ENCODE data around the gene TJAP1.
"Not testable (repeated sequence)": the region's sequence is repeated elsewhere in the genome, so short reads cannot be mapped to it uniquely, and the experiment has no call there.

Gene TJAP1

GRCh38 chr6:43506667-43507471 is 29.5 kb downstream of the TJAP1 start:
- peak; percentile 39 for DNase-seq

GRCh38 chr6:43508481-43509141 is 31.2 kb downstream of the TJAP1 start:
- no peak for DNase-seq

- DNase-seq, result no peak
Observed at GRCh38 chr6:43509142-43509983, 32.0 kb downstream of the TJAP1 start.

- peak; percentile 57 for DNase-seq
Observed at GRCh38 chr6:43509984-43510826, 32.8 kb downstream of the TJAP1 start, which contains the start of gene LRRC73. Gene LRRC73, minus strand, starts transcription at chr6:43510346. Its CDS starts 561 bp downstream, at chr6:43509785.

- peak; percentile 13 for DNase-seq
Observed at GRCh38 chr6:43510827-43511163, 33.4 kb downstream of the TJAP1 start.

- DNase-seq, result no peak
Observed at GRCh38 chr6:43511824-43512415, 34.5 kb downstream of the TJAP1 start.

GRCh38 chr6:43515808-43516207 is 38.4 kb downstream of the TJAP1 start:
- no peak for DNase-seq

- DNase-seq, result no peak
Observed at GRCh38 chr6:43516367-43516696, 39.0 kb downstream of the TJAP1 start.

- DNase-seq, result peak; percentile 98
Observed at GRCh38 chr6:43516697-43517504, 39.5 kb downstream of the TJAP1 start, which contains the start of the genes POLR1C and YIPF3. Gene POLR1C, plus strand, starts transcription at chr6:43517089. Its CDS starts 21 bp downstream, at chr6:43517110. Gene YIPF3, minus strand, starts transcription at chr6:43516926. Its CDS starts 119 bp downstream, at chr6:43516807.

GRCh38 chr6:43517505-43518357 is 40.4 kb downstream of the TJAP1 start:
- no peak for DNase-seq

- DNase-seq, result no peak
Observed at GRCh38 chr6:43520097-43520496, 42.7 kb downstream of the TJAP1 start.

GRCh38 chr6:43521836-43522235 is 44.5 kb downstream of the TJAP1 start:
- no peak for DNase-seq

GRCh38 chr6:43522547-43523261 is 45.3 kb downstream of the TJAP1 start:
- DNase-seq, result no peak

GRCh38 chr6:43523284-43523683 is 45.9 kb downstream of the TJAP1 start:
- DNase-seq, result no peak

- DNase-seq, result no peak
Observed at GRCh38 chr6:43524483-43524961, 47.2 kb downstream of the TJAP1 start.

GRCh38 chr6:43532201-43532600 is 54.8 kb downstream of the TJAP1 start:
- DNase-seq, result no peak

- not testable (repeated sequence) for DNase-seq
Observed at GRCh38 chr6:43538986-43539385, 61.6 kb downstream of the TJAP1 start.

- not testable (repeated sequence) for DNase-seq
Observed at GRCh38 chr6:43539409-43539808, 62.0 kb downstream of the TJAP1 start.

GRCh38 chr6:43540507-43540906 is 63.1 kb downstream of the TJAP1 start:
- no peak for DNase-seq
